Head of caudate nucleus (tissue), 42 donors: ENCODE data around the gene GORASP2.

Experiments used
- DNase-seq, 42 donors: peaks; one replicate each; pipeline versions ENCODE4 v3.0.0 to v3.0.0-alpha.2; 2020 to 2021; ENCODE audit warnings: mixed read lengths in 7 of 42
- intact Hi-C: fragments of 100-400 bp; cut with DNase I; formaldehyde crosslinking; loops from one replicate; pipeline ENCODE4 v1.15.0; 2022

Gene GORASP2

DNA sequence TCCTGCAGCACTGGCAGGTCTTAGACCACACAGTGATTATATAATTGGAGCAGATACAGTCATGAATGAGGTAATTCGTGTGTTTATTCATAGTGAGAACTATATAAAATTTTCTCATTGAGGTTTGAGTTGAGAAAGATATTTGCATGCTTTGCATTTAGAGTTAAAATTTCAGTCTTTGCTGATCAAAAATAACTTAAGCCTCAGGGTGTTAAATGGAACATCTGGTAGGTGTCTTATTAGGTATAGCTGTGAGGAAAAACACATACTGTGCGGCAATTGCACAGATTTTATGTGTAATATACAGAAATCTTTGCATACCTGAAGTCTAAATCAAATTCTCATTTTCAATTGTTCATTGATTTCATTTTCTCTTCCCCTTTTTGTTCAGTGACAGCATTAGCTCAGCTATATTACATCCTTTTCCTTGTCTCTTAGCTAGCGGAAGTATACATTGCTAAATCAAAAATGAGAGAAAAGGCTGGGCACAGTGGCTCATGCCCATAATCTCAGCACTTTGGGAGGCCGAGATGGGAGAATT, 21.2 kb downstream of the GORASP2 start:
- intact Hi-C loops: no loop called here
- DNase-seq: no peak

DNA sequence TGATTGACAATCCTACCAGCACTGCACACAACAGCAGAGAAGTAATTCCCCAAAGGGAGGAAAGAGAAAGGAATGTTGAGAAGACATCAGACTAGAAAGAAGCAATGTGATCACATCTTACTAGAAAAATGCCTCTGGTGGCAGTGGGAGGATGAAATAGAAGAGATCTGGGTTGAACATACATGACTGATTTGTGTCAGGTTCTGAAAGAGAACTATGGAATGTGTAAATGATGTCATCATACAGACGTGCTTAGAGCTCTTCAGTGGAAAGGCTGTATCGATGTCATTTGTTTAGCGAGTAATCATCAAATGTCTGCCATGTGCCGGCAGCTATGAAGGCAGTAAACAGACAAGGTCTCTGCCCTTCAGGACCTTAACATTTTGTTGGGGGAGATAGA, 24.9 kb downstream of the GORASP2 start:
- no peak for DNase-seq
- intact Hi-C loops: no loop called here

DNA sequence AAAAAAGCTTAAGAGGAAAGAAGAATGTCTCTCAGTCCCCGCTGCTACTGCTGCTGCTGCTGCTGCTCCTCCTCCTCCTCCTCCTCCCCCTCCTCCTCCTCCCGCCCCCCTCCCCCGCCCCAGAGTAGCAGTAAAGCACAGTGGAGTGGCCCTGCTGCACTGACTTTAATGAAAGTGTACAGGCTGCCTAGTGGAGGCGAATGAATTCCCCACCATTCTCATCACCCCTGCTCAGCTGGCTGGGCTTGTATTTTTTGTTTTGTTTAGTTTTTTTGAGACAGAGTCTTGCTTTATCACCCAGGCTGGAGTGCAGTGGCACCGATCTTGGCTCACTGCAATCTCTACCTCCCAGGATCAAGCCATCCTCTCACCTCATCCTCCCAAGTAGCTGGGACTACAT, 34.3 kb downstream of the GORASP2 start:
- DNase-seq: no peak
- intact Hi-C loops: no loop called here

DNA sequence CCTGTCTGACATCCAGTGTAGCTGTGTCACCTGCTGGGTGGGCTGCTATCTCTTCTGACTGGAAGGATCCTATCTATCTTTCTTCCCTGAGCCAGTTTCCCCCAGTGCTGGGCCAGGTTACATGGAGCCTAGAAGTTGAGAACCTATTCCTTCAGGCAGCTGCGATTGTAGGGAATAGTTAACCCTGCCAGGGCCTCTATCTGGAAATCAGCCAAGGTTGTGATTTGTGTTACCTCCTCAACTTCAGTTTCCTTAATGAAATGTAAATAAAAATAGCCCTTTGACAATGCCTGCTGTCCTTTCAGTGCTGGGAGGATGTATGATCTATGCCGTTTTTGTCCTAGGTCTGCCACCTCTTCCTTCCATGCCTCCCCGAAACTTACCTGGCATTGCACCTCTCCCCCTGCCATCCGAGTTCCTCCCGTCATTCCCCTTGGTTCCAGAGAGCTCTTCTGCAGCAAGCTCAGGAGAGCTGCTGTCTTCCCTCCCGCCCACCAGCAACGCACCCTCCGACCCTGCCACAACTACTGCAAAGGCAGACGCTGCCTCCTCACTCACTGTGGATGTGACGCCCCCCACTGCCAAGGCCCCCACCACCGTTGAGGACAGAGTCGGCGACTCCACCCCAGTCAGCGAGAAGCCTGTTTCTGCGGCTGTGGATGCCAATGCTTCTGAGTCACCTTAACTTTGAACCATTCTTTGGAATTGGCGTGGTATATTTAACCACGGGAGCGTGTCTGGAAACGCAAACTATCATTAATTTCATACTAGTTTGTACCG, 36.6 kb downstream of the GORASP2 start:
- intact Hi-C loops: no loop called here
- peak in 34 of 42 donors; percentile 13 to 76 (median 40) for DNase-seq

DNA sequence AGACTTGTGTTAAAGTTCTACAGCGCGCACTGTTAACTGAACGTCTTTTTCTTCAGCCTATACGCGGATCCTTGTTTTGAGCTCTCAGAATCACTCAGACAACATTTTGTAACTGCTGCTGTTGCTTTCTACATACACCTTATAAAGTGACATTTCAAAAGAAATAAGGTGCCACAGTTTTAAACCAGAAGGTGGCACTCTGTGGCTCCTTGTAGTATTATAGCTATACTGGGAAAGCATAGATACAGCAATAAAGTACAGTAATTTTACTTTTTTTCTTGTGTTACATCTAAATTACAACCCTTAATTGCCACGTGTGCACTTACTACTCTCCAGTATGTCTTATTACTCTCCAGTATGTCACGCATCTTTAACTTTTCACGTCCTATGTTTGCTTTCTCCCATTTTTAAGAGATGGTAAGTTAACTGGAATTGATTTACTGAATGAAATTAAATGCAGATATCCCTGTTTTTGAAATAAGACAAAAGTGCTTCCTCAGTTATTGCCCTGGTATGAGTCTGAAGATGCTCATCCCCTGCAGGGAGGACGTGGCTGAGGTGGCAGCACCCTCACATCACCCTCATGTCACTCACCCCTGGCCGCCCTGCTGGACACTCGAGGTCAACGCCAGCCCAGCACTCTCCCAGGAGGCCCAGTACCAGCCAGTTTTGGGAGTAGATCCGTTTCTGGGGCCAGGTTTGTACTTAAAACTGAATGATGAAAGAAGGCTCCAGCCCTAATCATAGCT, 37.8 kb downstream of the GORASP2 start:
- peak in 2 of 42 donors; percentile 36 to 50 for DNase-seq
- intact Hi-C loops: no loop called here

DNA sequence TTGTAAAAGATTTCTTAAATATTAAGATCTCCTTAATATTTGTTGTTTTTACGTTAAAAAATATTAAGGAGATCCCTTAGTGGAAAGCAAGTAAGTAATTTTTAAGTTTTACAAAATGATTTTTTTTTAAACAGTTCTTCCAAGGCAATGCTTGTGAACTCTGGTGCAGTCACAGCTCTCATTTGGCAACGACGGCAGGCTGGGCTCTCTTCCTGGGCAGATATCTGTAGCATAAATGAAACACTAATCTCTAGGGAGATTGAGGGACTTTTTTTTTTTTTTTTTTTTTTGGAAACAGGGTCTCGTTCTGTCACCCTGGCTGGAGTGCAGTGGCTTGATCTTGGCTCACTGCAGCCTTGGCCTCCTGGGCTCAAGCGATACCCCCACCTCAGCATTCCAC, 38.5 kb downstream of the GORASP2 start:
- intact Hi-C loops: no loop called here
- no peak for DNase-seq

DNA sequence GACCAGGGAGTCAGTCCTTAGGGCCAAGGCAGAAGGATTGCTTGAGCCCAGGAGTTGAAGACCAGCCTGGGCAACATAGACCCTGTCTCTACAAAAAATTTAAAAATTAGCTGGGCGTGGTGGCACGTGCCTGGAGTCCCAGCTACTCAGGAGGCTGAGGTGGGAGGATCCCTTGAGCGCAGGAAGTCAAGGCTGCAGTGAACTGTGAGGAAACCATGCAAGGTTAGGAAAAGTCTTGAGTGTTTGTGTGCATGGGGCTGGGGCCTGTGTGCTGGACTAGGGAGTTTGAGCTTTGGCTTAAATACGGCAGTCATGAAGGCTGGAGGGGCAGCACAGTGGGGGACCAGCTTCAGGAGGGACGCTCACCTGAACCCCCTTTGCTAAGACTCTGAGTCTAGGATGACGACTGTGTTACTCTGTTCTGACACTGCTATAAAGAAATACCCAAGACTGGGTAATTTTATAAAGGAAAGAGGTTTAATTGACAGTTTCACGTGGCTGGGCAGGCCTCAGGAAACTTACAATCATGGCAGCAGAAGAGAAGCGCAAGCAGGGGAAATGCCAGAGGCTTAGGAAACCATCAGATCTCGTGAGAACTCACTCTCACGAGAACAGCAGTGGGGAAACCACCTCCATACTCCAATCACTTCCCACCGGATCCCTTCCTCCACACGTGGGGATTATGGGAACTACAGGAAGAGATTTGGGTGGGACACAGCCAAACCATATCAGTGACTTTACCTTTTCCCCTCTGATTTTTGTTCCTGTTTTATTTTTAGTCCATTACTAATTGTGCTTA, 39.4 kb downstream of the GORASP2 start:
- no peak for DNase-seq
- intact Hi-C loops: no loop called here

DNA sequence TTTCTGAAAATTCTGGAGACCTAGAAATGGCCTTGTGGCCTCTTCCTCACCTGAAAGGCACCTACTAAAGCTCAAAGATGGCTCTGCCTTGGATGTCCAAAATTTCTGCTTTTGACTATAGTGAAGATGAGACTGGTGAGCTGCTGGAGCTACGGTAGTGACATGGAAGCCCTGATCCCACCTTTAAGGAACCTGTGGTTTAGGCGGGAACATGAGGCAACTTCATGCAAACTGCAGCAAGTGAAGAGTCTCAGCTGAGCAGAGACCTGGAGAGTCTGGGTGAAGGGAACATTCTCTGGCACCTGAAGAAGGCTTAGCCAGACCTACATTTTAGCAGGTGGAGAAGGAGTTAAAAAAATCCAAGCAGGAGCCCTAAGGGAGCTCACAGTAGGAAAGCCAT, 40.0 kb downstream of the GORASP2 start:
- no peak for DNase-seq
- intact Hi-C loops: no loop called here

DNA sequence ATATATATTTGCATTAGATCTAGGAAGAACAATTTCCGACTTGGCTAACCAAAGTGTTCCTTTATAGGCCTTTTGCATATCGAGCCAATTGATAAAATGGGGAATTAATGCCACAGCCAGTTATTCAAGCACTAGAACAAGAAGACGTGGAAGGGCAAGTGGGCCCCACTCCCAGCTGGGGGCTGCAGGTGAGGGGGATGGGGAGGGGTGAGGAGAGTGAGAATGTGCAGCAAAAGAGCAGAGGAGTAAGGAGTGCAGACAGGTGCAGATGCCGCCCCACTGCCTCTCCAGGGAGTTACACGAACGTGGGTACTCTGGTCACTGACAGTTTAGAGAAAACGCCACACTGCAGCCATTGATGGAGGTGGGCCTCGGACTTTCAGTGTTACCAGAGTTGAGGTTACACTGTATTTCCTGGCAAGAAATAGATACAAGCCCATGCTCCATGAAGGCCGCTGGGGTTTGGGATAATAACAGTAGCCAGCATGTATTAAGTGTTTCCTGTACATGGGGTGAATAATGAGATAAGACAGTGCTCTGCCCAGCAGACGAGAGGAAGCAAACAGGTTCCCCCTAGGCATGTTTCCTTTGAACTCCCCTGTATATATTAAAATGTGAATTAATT, 40.9 kb downstream of the GORASP2 start:
- intact Hi-C loops: loop anchor here (5.0 to 10.0 kb wide), 3 partner anchors 115 to 462 kb away; partner anchors contain the start of genes DCAF17 and METTL8
- no peak for DNase-seq

DNA sequence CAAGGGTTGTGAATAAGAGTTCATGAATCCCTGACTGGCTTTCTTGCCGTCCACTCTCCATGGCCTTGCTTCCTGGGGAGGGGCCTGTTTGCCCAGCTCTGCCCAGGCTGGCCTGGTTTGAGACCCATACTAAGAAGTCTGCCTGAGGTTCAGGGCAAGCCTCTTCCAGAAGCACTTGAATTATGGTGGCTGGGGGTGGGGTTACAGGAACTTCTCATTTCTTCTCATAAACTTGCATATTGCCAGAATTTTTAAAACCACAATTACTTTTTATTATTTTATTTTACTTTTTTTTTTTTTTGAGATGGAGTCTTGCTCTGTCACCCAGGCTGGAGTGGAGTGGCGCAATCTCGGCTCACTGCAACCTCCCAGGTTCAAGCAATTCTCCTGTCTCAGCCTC, 42.0 kb downstream of the GORASP2 start:
- no peak for DNase-seq
- intact Hi-C loops: loop anchor here (5.0 to 10.0 kb wide), 3 partner anchors 114 to 461 kb away; partner anchors contain the start of genes DCAF17 and METTL8

DNA sequence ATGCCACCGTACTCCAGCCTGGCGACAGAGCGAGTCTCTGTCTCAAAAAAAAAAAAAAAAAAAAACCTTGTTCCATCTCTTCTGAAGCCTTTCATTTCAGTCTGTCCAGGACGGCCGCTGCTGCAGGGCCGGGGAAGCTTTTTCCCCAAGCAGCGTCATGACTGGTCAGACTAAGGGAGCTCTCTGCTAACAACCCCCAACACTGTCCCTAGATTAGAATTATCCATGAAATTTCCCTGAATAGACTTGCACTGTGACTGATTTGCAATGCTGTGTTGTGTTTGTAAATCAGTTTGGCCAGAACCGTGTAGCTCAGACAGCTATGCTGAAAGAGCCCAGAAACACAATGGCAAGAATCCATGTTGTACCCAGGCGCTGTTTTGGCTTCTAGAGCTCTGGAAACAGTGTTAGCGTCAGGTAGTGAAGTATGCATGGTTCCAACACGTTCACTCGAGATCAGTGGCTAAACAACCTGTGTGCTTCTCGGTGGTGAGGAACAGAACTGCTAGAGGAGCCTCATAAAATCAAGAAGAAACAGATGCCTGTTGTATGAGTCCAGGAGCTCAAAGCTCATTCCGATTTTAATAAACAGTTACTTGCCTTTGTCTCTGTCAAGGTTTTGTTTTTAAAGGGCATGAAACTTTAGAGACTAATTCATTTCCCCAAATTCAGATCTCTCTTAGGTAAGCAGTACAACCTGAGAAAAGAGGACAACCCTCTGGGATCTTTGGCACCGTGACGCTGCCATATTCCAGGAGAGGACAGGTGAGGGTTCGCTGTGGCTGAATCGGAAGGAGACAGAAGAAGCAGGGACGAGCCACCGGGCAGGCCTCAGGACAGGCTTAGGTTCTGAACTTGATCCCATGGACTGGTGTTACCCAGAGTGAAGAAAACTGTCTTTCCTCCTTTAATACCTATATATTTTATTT, 43.5 kb downstream of the GORASP2 start:
- DNase-seq: peak in 1 of 42 donors; percentile 5
- intact Hi-C loops: loop anchor here (5.0 to 10.0 kb wide), 3 partner anchors 112 to 460 kb away; partner anchors contain the start of genes DCAF17 and METTL8

DNA sequence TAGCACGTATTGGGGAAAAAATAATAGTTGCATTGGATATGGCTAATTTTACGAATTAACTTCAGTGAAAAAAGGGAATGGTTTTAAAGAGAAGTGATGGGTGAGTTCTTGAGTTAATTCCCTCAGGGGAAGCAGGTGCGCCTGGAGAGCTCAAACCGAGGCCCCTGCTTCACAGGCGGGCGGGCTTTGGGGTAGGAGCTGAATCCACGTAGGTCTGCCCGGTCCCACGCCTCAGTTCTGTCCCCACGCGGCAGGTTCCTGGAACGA, 44.1 kb downstream of the GORASP2 start:
- intact Hi-C loops: loop anchor here (5.0 to 10.0 kb wide), 3 partner anchors 112 to 459 kb away; partner anchors contain the start of genes DCAF17 and METTL8
- no peak for DNase-seq

DNA sequence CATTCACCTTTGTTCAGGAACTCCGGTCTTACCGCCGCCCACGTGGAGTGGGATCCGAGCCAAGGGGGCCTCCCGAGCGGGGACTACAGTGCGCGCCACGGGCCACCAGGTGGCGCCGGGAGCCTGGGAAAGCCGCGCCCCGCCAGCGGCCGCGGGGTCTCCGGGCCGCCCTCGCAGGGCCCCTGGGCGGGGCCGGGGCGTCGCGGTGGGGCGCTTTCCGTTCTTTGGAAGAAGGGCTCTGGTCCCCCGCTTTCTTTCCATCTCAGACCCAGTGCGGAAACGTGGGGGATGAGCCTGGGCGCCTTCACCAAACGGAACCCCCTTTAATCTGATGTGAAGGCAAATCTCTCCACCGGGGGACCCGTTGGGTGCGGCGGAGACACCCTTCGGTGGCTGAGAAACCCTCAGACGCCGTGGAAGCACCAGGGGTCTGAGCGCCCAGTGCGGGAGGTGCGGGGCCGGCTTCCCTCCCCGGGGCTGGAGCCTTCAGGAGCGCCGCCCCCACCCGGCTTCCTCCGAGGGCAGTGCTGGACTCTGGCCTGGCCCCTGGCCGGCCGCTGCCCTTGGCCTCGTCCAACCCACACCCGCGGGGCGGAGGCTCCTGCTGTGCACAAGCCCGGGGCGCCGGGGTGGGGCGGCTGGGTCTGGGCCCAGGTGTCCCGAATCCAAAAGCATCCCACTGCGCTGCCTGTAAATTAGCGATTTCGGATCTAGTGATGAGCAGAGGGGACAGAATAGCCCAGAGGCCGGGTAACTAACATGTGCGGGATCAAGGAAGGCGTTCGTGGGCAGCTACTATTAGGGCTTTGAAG, 44.6 kb downstream of the GORASP2 start:
- peak; percentile 55 to 95 (median 88) for DNase-seq
- intact Hi-C loops: loop anchor here (5.0 to 10.0 kb wide), 3 partner anchors 111 to 459 kb away; partner anchors contain the start of genes DCAF17 and METTL8

DNA sequence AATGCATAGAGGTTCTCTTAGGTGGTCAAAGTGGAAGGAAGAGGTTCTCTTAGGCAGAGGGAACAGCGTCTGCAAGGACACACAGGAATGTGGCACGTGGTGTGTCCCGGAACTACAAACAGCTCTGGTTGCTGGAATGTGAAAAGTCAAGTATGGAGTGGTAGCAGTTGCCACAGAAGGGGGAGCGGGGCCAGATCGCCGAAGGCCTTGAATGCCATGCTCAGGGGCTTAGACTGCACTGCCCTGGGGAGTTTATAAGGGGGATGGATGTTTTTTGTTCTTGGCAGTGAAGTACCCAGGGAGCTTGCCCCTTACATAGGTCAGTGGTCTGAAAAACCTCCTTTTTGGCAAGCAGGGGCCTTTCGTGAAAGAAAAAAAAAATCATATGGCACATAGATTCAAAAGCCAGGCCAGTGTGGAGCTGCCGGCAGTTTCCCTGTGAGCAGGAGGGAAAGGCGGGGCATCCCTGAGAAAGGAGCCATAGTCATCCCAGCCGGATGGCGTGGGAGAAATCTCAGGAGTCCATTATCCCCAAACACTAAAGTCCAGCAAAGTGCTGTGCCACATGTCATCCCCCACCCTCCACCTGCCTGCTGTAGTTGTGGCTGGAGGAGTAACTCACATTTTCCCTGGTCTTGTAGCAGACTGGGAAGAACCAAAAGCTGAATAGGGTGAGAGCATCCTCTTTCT, 45.4 kb downstream of the GORASP2 start:
- no peak for DNase-seq
- intact Hi-C loops: loop anchor here (5.0 to 10.0 kb wide), 3 partner anchors 110 to 458 kb away; partner anchors contain the start of genes DCAF17 and METTL8

DNA sequence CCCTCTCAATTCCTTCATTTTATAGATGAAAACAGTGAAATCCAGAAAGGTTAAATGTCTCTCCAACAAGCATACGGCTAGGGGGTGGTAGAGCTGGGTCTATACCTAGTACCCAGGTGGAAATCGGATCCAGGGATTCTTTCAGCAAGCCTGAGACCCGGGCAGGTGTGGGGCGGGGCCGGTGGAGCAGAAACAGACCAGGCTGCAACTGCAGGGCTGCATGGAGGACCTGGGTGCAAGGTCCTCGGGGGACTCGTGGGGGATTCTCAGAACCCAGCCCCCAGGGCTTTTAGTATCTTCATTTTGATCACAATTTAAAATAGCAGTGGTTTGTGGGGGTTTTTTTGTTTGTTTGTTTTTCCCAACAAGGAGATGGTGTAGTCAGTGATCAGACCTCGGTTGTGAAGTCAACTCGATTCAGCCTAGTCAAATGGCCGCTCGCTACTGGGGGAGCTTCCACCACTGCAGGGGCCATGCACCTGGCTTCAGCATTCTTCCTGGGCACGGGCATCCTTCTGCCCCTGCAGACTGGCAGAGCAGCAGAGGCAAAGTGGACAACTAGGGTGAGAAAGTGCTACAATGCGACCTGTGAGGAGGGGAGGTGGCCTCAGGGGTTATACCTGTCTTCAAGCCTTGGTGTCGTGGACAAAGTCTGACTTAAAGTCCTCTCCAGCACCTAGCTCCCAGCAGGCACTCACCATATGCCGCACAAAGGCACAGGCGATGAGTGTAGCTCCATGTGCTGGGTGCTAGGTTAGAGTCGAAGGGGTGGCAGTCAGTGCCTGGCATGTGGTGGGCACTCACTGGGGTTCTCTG, 46.3 kb downstream of the GORASP2 start:
- DNase-seq: no peak
- intact Hi-C loops: loop anchor here (10.0 kb wide), 1 partner anchor 109 kb away; no protein-coding TSS in a partner anchor
